ENCODE results near the gene DOK7. TPM values are rescaled to one million over a fixed set of nuclear protein-coding genes. Genes with fewer than 3 reads are reported as not detected.

DOK7 gene
- total RNA-seq, 1 experiment from 2014 or later, result 5.3 TPM

- Mint-ChIP-seq H3K27ac (ENCODE audit: low read depth, unreplicated experiment) (no peak overlapping the region), H3K9me3 (ENCODE audit: unreplicated experiment) (no peaks in the 10 kb centered on the region), H3K4me1 (ENCODE audit: insufficient read depth, unreplicated experiment) (no peaks in the 10 kb centered on the region), H3K27me3 (ENCODE audit: insufficient read depth, unreplicated experiment) (no peaks in the 10 kb centered on the region), H3K4me3 (ENCODE audit: unreplicated experiment) (no peak overlapping the region), H3K36me3 (ENCODE audit: insufficient read depth, unreplicated experiment) (peaks cover 44% of the 10 kb centered on the region)
- ChIA-PET CTCF (no interaction called here), POLR2A (no interaction called here)
- no peak for DNase-seq (ENCODE audit: unreplicated experiment)
- no TSS peak for BruUV-seq (replicated peaks)
- TF ChIP-seq CTCF (IDR thresholded peaks at IDR 0.05; ENCODE audit: unreplicated experiment), result no peak
- intact Hi-C loops (cut with micrococcal nuclease), result no loop called here
Measured at GRCh38 chr4:3522326-3522640, 59.2 kb downstream of the DOK7 start.

- Mint-ChIP-seq H3K4me1 (ENCODE audit: insufficient read depth, unreplicated experiment) (no peaks in the 10 kb centered on the region), H3K27me3 (ENCODE audit: insufficient read depth, unreplicated experiment) (no peaks in the 10 kb centered on the region), H3K9me3 (ENCODE audit: unreplicated experiment) (no peaks in the 10 kb centered on the region), H3K4me3 (ENCODE audit: unreplicated experiment) (no peak overlapping the region), H3K27ac (ENCODE audit: low read depth, unreplicated experiment) (no peak overlapping the region), H3K36me3 (ENCODE audit: insufficient read depth, unreplicated experiment) (peaks cover 41% of the 10 kb centered on the region)
- CTCF ChIA-PET, result interaction anchor here (0.6 kb wide), 1 partner anchor 1796 kb away, joined by 3 read pairs; no protein-coding TSS in a partner anchor
- no peak for TF ChIP-seq CTCF (IDR thresholded peaks at IDR 0.05; ENCODE audit: unreplicated experiment)
- BruUV-seq (replicated peaks), result no TSS peak
- intact Hi-C loops (cut with micrococcal nuclease), result no loop called here
- POLR2A ChIA-PET, result no interaction called here
- DNase-seq (ENCODE audit: unreplicated experiment), result no peak
Measured at GRCh38 chr4:3522651-3523050, 59.5 kb downstream of the DOK7 start.

DNA sequence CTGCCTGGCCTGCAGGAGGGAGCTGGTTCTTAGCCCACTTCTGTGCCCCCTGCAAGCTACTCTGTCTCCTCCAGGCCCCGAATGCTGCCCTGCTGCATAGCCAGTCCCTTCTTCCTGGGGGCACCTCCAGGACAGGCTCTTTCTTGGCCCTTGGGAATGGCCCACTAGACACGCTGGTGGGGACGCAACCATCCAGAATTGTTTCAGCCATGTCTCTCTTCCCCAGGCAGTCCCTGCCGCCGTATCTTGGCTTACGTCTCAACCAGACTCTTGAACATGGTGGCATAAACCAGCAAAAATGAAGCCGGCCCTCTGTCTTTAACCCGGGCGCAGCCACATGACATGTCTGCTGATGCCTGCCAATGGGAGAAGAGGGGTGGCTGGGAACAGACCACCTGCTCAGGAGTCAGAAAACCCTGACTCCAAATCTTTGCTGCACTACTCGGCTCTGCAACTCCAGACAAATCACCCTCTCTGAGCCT is 60.1 kb downstream of the DOK7 start:
- Mint-ChIP-seq H3K4me3 (ENCODE audit: unreplicated experiment) (no peak overlapping the region), H3K4me1 (ENCODE audit: insufficient read depth, unreplicated experiment) (no peaks in the 10 kb centered on the region), H3K9me3 (ENCODE audit: unreplicated experiment) (no peaks in the 10 kb centered on the region), H3K27me3 (ENCODE audit: insufficient read depth, unreplicated experiment) (no peaks in the 10 kb centered on the region), H3K36me3 (ENCODE audit: insufficient read depth, unreplicated experiment) (peaks cover 41% of the 10 kb centered on the region), H3K27ac (ENCODE audit: low read depth, unreplicated experiment) (no peak overlapping the region)
- DNase-seq (ENCODE audit: unreplicated experiment), result no peak
- no peak for TF ChIP-seq CTCF (IDR thresholded peaks at IDR 0.05; ENCODE audit: unreplicated experiment)
- ChIA-PET POLR2A (no interaction called here), CTCF (interaction anchor here (0.6 kb wide), 1 partner anchor 1797 kb away, joined by 3 read pairs; no protein-coding TSS in a partner anchor)
- no TSS peak for BruUV-seq (replicated peaks)
- intact Hi-C loops (cut with micrococcal nuclease), result no loop called here

DNA sequence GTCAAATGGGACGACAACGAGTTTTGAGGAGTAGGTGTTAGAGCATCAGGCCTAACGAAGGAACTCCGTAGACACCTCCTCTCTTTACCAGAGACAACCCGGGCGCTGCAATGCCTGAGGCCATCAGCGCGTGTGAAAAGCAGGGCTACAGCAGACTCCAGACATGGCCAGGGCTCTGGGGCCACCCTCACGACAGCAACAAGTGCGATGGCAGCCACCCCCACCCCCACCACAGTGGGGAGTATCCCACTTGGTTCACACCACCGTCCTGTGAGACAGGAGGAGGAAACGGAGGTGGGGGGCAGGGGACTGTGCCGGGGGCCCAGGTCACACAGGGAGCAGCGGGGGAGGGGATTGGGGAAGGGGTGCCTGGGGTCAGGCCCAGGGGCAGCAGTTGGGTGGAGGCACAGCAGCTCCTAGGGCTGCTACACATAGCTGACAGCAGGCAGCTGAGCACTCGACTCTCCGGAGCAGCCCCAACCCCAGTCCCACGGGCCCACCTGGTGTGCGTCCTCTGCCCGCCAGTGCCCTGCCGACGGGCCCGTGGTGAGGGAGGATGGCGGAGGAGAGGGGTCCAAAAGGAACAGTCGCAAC is 60.6 kb downstream of the DOK7 start:
- intact Hi-C loops (cut with micrococcal nuclease), result no loop called here
- POLR2A ChIA-PET, result no interaction called here
- no peak for TF ChIP-seq CTCF (IDR thresholded peaks at IDR 0.05; ENCODE audit: unreplicated experiment)
- Mint-ChIP-seq H3K27me3 (ENCODE audit: insufficient read depth, unreplicated experiment) (no peaks in the 10 kb centered on the region), H3K27ac (ENCODE audit: low read depth, unreplicated experiment) (no peak overlapping the region), H3K9me3 (ENCODE audit: unreplicated experiment) (no peaks in the 10 kb centered on the region), H3K36me3 (ENCODE audit: insufficient read depth, unreplicated experiment) (peaks cover 41% of the 10 kb centered on the region), H3K4me3 (ENCODE audit: unreplicated experiment) (no peak overlapping the region), H3K4me1 (ENCODE audit: insufficient read depth, unreplicated experiment) (no peaks in the 10 kb centered on the region)
- DNase-seq (ENCODE audit: unreplicated experiment), result no peak
- CTCF ChIA-PET, result no interaction called here
- no TSS peak for BruUV-seq (replicated peaks)

Measured in MCF 10A (cell line).